ENCODE data around the gene TRIM13. TPM values are rescaled to one million over a fixed set of nuclear protein-coding genes. Genes with fewer than 3 reads are reported as not detected.

Gene TRIM13
- total and polyA plus RNA-seq, 12 donors, result 13.7 to 28.7 (median 21.0) TPM

DNA sequence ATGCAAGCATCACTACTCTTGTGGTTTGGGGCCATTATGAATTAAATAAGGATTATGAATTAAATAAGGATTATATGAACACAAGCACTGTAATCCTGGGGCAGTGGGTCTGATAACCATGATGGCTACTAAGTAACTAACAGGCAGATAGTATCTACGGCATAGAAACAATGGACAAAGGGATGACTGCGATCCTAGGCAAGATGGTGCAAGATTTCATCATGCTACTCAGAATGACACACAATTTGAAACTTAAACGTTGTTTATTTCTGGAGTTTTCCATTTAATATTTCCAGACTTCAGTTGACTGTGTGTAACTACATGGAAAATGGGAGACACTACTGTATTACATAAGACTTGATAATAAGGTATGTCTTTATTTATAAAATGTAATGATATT lies 33.5 kb downstream of the TRIM13 start:
- no peak for DNase-seq
- TF ChIP-seq, protein P1, sequence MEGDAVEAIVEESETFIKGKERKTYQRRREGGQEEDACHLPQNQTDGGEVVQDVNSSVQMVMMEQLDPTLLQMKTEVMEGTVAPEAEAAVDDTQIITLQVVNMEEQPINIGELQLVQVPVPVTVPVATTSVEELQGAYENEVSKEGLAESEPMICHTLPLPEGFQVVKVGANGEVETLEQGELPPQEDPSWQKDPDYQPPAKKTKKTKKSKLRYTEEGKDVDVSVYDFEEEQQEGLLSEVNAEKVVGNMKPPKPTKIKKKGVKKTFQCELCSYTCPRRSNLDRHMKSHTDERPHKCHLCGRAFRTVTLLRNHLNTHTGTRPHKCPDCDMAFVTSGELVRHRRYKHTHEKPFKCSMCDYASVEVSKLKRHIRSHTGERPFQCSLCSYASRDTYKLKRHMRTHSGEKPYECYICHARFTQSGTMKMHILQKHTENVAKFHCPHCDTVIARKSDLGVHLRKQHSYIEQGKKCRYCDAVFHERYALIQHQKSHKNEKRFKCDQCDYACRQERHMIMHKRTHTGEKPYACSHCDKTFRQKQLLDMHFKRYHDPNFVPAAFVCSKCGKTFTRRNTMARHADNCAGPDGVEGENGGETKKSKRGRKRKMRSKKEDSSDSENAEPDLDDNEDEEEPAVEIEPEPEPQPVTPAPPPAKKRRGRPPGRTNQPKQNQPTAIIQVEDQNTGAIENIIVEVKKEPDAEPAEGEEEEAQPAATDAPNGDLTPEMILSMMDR (IDR thresholded peaks at IDR 0.05), result no peak
- TF ChIP-seq POLR2A (IDR thresholded peaks at IDR 0.05), result no peak
- no peaks in the 10 kb centered on the region for H3K36me3 ChIP-seq (replicated peaks in 1 of 2)
- no peak overlapping the region for H3K4me3 ChIP-seq
- intact Hi-C loops (cut with DNase I), result no loop called here
- H3K9me3 ChIP-seq (replicated peaks in 1 of 3), result no peaks in the 10 kb centered on the region
- 86 to 96% (median 92%) methylated on average over 3 of the region's 3 CpGs for WGBS, 4 donors
- no peaks in the 10 kb centered on the region for H3K4me1 ChIP-seq (replicated peaks in 1 of 2)
- no peak overlapping the region for H3K27ac ChIP-seq
- H3K27me3 ChIP-seq, result no peaks in the 10 kb centered on the region

GRCh38 chr13:50033725-50034124 lies 36.9 kb downstream of the TRIM13 start:
- no peaks in the 10 kb centered on the region for H3K36me3 ChIP-seq (replicated peaks in 1 of 2)
- no peaks in the 10 kb centered on the region for H3K27me3 ChIP-seq
- no peak overlapping the region for H3K4me3 ChIP-seq
- TF ChIP-seq, protein P1 (IDR thresholded peaks at IDR 0.05), result no peak
- H3K9me3 ChIP-seq (replicated peaks in 1 of 3), result no peaks in the 10 kb centered on the region
- intact Hi-C loops (cut with DNase I), result no loop called here
- H3K27ac ChIP-seq, result no peak overlapping the region
- H3K4me1 ChIP-seq (replicated peaks in 1 of 2), result no peaks in the 10 kb centered on the region
- no peak for DNase-seq

DNA sequence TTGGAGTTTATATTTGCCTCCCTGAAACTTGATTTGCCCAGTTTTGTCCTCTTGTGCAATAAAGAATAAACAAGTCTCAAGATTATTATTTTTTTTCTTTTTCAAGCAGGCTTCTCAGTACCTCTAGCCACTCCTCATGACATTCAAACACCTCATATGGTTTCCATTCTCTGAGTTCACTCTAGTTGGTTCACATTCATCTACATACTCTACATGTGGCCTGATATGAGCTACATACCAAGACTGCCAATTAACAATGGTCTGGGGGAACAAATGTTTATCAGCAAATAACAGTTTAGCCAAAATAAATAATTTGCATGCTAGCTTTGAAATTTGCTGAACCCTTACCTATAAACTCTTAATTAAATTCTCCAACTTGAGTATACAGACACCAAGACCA lies 40.9 kb downstream of the TRIM13 start:
- Histone ChIP-seq H3K27ac (no peak overlapping the region), H3K27me3 (no peaks in the 10 kb centered on the region), H3K4me3 (no peak overlapping the region), H3K36me3 (replicated peaks in 1 of 2) (no peaks in the 10 kb centered on the region), H3K9me3 (replicated peaks in 1 of 3) (no peaks in the 10 kb centered on the region), H3K4me1 (replicated peaks in 1 of 2) (no peaks in the 10 kb centered on the region)
- no peak for DNase-seq
- intact Hi-C loops (cut with DNase I), result no loop called here
- no peak for TF ChIP-seq POLR2A (IDR thresholded peaks at IDR 0.05)
- TF ChIP-seq, protein P1 (IDR thresholded peaks at IDR 0.05), result no peak

GRCh38 chr13:50038266-50038665 lies 41.4 kb downstream of the TRIM13 start:
- H3K4me1 ChIP-seq (replicated peaks in 1 of 2), result no peaks in the 10 kb centered on the region
- no peaks in the 10 kb centered on the region for H3K27me3 ChIP-seq
- WGBS, 4 donors, result 95 to 98% (median 97%) methylated on average over 6 of the region's 6 CpGs
- DNase-seq, result no peak
- intact Hi-C loops (cut with DNase I), result no loop called here
- no peak overlapping the region for H3K4me3 ChIP-seq
- no peak for TF ChIP-seq POLR2A (IDR thresholded peaks at IDR 0.05)
- TF ChIP-seq, protein P1 (IDR thresholded peaks at IDR 0.05), result no peak
- H3K27ac ChIP-seq, result no peak overlapping the region
- no peaks in the 10 kb centered on the region for H3K36me3 ChIP-seq (replicated peaks in 1 of 2)
- no peaks in the 10 kb centered on the region for H3K9me3 ChIP-seq (replicated peaks in 1 of 3)

Data from adrenal gland (tissue), 12 donors.